Fibroblast of lung (primary cell): ENCODE data around the gene ARL6IP5. TPM values are rescaled to one million over a fixed set of nuclear protein-coding genes. Genes with fewer than 3 reads are reported as not detected.

ENCODE experiments used
- DNase-seq, 2 donors: peaks; one replicate each; pipeline versions ENCODE4 v3.0.0 to v3.0.0-alpha.2; 2010; ENCODE audit warnings: low read depth in 2 of 2
- H2AFZ ChIP-seq: 2 replicates; pipeline ENCODE4 v1.5.1; 2012; ENCODE audit warnings: low read length, control low read depth, inconsistent platforms
- H3K27ac ChIP-seq: 2 replicates; pipeline ENCODE4 v1.5.1; 2011; ENCODE audit warnings: low read length, control low read depth; ENCODE audit not compliant: insufficient read depth
- H3K27me3 ChIP-seq: 2 replicates; pipeline ENCODE4 v1.5.1; 2011; ENCODE audit warnings: mild to moderate bottlenecking, low read length; ENCODE audit not compliant: control insufficient read depth, insufficient read depth
- H3K36me3 ChIP-seq: 2 replicates; pipeline ENCODE4 v1.5.1; 2011; ENCODE audit warnings: low read length; ENCODE audit not compliant: control insufficient read depth, insufficient read depth
- H3K4me1 ChIP-seq: 2 replicates; pipeline ENCODE4 v1.5.1; 2011; ENCODE audit warnings: low read length; ENCODE audit not compliant: control insufficient read depth, insufficient read depth; ENCODE audit errors: extremely low read depth
- H3K4me2 ChIP-seq: 2 replicates; pipeline ENCODE4 v1.5.1; 2011; ENCODE audit warnings: low read length, control low read depth; ENCODE audit not compliant: insufficient read depth; ENCODE audit errors: extremely low read depth
- H3K4me3 ChIP-seq, 4 experiments: fragments of 200-600 bp in 1 of 4; sonication (generic) in 1 of 4; replicated peaks in 1 of 4; 2 replicates each; pipeline ENCODE4 v1.5.1; 2011 to 2016; ENCODE audit warnings: low read length in 4 of 4, low read depth in 3 of 4, mild to moderate bottlenecking in 3 of 4, control low read depth in 2 of 4, inconsistent platforms in 1 of 4, mixed read lengths in 1 of 4; ENCODE audit not compliant: insufficient read depth in 1 of 4; ENCODE audit errors: control extremely low read depth in 1 of 4
- H3K79me2 ChIP-seq: 2 replicates; pipeline ENCODE4 v1.5.1; 2012; ENCODE audit warnings: mild to moderate bottlenecking, low read length, inconsistent platforms; ENCODE audit not compliant: control insufficient read depth, insufficient read depth
- H3K9ac ChIP-seq: 2 replicates; pipeline ENCODE4 v1.5.1; 2011; ENCODE audit warnings: mild to moderate bottlenecking, low read length, control low read depth; ENCODE audit not compliant: insufficient read depth
- H3K9me3 ChIP-seq: 2 replicates; pipeline ENCODE4 v1.5.1; 2012; ENCODE audit warnings: low read depth, low read length; ENCODE audit not compliant: control insufficient read depth, insufficient read depth
- H4K20me1 ChIP-seq: 2 replicates; pipeline ENCODE4 v1.5.1; 2011; ENCODE audit warnings: low read length; ENCODE audit not compliant: control insufficient read depth, insufficient read depth; ENCODE audit errors: extremely low read depth
- CTCF ChIP-seq, 2 donors: IDR thresholded peaks in 1 of 2; conservative IDR thresholded peaks in 1 of 2; 1 replicate in 1 of 2; 2 replicates in 1 of 2; pipeline ENCODE4 v1.5.1; 2011 to 2012; ENCODE audit warnings: low read length in 2 of 2, control low read depth in 1 of 2, inconsistent platforms in 1 of 2, low read depth in 1 of 2, mild to moderate bottlenecking in 1 of 2
- EZH2 ChIP-seq: IDR thresholded peaks from 2 replicates; pipeline ENCODE4 v1.5.1; 2012; ENCODE audit warnings: low read length, control low read depth, mild to moderate bottlenecking; ENCODE audit errors: missing control alignments
- polyA plus RNA-seq, 2 donors: library from polyadenylated mRNA; depleted of rRNA in 1 of 2; stranded (reverse) in 1 of 2; unstranded in 1 of 2; fragments of >200 nt; gene quantifications; 2 replicates each; pipeline ENCODE4 v1.2.1, GENCODE V29; 2011 to 2012; ENCODE audit warnings: missing spikeins in 1 of 2
- total RNA-seq: library from RNA; depleted of rRNA; stranded (reverse); fragments of >200 nt; gene quantifications from 2 replicates; pipeline ENCODE4 v1.2.1, GENCODE V29; 2014

ARL6IP5 gene
- total and polyA plus RNA-seq, 2 donors (not counting 1 experiment from before 2014, with no cell fraction given), result 209 to 253 TPM

- H3K9me3 ChIP-seq, result no peaks in the 10 kb centered on the region
- no peak for TF ChIP-seq EZH2
- no peak for TF ChIP-seq CTCF (conservative IDR thresholded peaks at IDR 0.05 in 1 of 2, IDR thresholded peaks at IDR 0.05 in 1 of 2; ENCODE audit: low read depth in 1 of 2, low read length in 2 of 2)
- no peaks in the 10 kb centered on the region for H3K4me1 ChIP-seq
- DNase-seq, result no peak
- H3K4me3 ChIP-seq, result no peak overlapping the region
- peaks cover 2% of the 10 kb centered on the region for H3K36me3 ChIP-seq
- no peak overlapping the region for H3K9ac ChIP-seq
- H4K20me1 ChIP-seq, result no peaks in the 10 kb centered on the region
- H3K79me2 ChIP-seq, result no peaks in the 10 kb centered on the region
- no peak overlapping the region for H2AFZ ChIP-seq
- no peaks in the 10 kb centered on the region for H3K27me3 ChIP-seq
- H3K4me2 ChIP-seq, result no peak overlapping the region
- no peak overlapping the region for H3K27ac ChIP-seq
Measured at GRCh38 chr3:69065318-69065964, 19.3 kb upstream of the ARL6IP5 start.

GRCh38 chr3:69066121-69066520 is 18.6 kb upstream of the ARL6IP5 start:
- Histone ChIP-seq H4K20me1 (no peaks in the 10 kb centered on the region), H3K79me2 (peaks cover 2% of the 10 kb centered on the region), H3K9me3 (no peaks in the 10 kb centered on the region), H3K27ac (no peak overlapping the region), H3K4me3 (no peak overlapping the region), H3K9ac (no peak overlapping the region), H3K4me1 (no peaks in the 10 kb centered on the region), H2AFZ (no peak overlapping the region), H3K36me3 (peaks cover 2% of the 10 kb centered on the region), H3K4me2 (no peak overlapping the region), H3K27me3 (no peaks in the 10 kb centered on the region)
- no peak for DNase-seq
- no peak for TF ChIP-seq EZH2
- no peak for TF ChIP-seq CTCF (conservative IDR thresholded peaks at IDR 0.05 in 1 of 2, IDR thresholded peaks at IDR 0.05 in 1 of 2; ENCODE audit: low read depth in 1 of 2, low read length in 2 of 2)

GRCh38 chr3:69072928-69073327 is 11.8 kb upstream of the ARL6IP5 start:
- H2AFZ ChIP-seq, result no peak overlapping the region
- no peak overlapping the region for H3K4me3 ChIP-seq
- DNase-seq, result no peak
- H3K9me3 ChIP-seq, result no peaks in the 10 kb centered on the region
- no peak overlapping the region for H3K27ac ChIP-seq
- H3K27me3 ChIP-seq, result no peaks in the 10 kb centered on the region
- no peaks in the 10 kb centered on the region for H4K20me1 ChIP-seq
- H3K36me3 ChIP-seq, result peaks cover 3% of the 10 kb centered on the region
- no peak overlapping the region for H3K4me2 ChIP-seq
- no peak overlapping the region for H3K9ac ChIP-seq
- TF ChIP-seq CTCF (conservative IDR thresholded peaks at IDR 0.05 in 1 of 2, IDR thresholded peaks at IDR 0.05 in 1 of 2; ENCODE audit: low read depth in 1 of 2, low read length in 2 of 2) (no peak), EZH2 (no peak)
- H3K79me2 ChIP-seq, result peaks cover 18% of the 10 kb centered on the region
- no peaks in the 10 kb centered on the region for H3K4me1 ChIP-seq
